GM19351 (cell line): ENCODE results near the gene METTL22.

Experiments
- ATAC-seq: cut with Tn5 transposase; IDR thresholded peaks from one replicate; pipeline ENCODE4 v1.9.1; 2021; ENCODE audit warnings: mild to moderate bottlenecking, moderate library complexity; ENCODE audit not compliant: unreplicated experiment

Gene METTL22

DNA sequence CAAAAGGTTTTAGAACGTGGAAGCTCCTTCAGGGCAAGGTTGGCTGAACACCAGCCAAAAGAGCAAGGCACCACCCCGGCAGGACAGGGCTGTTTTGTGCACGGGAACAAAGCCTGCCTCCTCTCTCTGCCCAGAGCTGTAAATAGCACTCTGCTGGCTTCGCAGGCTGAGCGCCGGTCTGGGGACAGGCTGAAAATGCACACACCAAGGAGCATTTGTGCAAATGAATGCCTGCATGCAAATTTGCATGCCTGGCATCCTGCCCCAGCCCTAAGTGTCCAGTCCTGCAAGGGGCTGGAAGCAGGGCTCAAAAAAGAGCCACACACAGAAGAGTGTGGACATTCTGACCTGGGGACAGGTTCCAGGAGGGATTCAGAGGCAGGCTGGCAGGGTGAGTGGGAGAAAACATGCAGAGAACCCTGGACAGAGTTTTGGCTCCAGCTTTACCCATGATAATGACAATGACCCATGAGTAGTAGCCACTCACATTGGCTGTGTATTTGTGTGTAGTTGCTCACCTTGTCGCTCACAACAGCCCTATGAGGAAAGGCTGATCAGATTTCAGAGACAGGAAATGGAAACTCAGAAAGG, 64.6 kb downstream of the METTL22 start:
- no peak for ATAC-seq

DNA sequence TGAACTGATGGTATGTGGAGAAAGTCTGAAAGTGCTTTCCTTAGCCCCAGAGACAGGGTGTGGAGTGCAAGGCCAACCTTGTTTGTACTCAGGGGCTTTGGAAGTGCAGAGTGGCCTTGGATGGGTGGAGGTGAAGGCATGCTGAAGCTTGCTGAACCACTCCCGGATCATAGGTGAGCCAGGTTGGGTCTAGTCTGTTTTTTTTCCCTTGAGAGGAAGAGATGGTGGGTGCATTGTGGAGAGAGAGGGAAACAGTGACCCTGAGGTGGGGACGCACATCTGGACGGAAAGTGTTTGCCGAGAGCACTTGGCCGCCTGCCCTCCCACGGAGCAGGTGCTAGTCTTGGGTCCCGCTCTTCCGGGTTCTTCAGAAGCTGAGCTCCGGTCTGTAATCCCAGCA, 65.4 kb downstream of the METTL22 start:
- ATAC-seq: no peak

DNA sequence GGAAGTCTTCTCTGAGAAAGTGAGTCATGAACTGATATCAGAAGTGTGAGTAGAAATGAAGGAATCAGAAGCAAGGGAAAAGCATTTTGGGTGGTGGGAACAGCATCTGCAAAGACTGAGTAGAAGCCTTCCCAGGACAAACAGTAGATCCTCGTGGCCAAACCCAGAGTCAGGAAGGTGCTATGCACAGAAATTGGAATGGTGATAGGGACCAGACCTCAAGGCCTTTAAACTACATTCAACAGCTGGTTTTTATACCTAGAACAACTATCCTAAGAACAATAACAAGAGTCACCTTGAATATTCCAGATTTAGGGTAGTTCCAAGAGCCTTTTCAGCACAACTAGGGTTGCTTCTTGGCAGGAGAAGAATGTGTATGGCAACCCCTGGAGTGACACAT, 68.2 kb downstream of the METTL22 start:
- no peak for ATAC-seq

DNA sequence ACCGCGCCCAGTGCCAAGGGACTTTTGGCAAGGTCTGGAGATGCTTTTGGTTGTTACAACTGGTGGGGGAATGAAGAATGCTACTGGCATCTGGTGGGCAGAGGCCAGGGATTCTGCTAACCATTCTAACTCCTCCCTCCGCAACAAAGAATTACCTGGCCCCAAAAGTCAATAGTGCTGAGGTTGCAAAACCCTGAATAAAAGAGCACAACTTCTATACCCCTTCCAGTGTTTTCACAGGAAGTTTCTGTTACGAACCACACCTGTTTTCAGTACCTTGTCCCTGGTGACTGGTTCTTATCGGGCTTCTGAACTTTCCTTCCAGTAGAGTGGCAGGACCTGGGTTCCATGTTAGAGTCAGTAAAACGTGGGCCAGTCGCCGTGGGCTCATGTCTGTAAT, 70.2 kb downstream of the METTL22 start:
- no peak for ATAC-seq

DNA sequence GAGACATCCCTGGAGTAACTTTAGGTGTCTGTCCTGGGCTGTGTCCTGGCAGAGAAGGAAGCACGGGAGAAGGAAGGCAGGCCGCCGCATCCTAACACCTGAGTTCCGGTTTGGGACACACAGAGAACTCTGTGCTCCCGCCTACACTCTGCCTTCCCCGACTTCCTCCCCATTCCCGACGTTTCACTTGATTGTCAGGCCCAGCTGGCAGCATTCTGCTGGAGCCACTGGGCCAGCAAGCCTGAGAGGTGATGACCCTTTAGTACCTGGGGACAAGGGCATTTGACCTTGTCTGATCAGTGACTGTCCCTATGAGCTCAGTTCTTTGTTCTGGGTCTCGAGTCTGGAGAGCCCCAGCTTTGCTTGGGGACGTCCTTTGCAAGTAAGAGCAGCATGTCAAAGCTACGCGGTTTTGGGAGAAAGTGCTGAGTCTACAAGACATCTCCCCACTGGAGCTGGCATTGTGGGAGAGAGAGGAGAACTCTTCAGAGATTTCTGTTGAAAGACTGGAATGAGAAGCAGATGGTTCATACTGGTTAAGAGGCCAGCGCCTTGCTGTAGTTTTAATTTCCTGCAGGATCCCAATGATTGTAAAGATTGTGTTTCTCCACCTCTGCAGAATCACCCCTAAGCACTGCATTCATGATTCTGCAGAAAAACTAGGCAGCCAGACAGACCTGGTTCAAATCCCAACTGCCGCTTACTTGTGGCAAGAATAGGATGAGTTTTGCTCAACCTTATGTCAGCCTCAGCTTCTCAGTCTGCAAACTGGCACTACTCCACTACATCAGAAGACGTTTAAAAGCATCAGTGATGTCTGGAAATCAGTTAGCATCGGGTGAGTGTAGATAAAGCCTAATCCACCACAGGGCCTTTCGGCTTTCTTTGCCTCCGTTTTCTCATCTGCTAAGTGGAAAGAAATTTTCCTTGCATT, 73.6 kb downstream of the METTL22 start:
- ATAC-seq: no peak

DNA sequence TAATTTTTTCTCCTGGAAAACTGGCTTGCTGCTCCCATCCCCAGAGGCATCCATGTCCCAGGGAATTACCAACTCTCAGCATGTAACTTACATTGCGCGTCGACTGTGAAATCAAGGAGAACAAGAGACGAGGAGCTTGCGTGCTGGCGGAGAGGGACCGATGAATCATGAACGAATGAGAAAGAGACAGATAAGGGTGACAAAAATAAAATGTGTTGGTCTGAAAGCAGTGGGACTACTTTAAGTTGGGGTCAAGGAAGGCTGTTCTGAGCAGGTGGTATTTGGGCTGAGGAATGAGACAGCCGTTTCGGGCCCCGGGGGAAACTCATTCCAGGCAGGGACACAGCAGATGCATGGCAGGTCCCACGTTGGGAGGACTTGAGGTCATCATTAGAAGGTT, 75.4 kb downstream of the METTL22 start:
- no peak for ATAC-seq

DNA sequence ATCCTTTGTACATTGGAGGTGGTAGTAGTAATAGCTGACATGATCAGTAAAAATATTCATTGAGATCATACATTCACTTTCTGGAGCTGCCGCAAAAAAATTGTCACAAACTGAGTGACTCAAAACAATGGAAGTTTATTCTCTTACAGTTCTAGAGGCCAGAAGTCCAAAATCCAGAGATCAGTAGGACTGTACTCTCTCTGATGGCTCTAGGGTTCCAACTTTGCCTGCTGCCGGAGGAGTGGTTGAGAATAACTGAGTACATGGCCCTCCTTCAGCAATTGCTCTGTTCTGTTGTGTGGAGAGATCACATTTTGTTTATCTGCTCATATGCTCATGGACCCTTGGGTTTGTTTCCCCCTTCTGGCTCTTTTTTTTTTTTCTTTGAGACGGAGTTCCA, 76.5 kb downstream of the METTL22 start:
- ATAC-seq: no peak
